Endodermal cell (in vitro differentiated cells): ENCODE data around the gene UGT1A7. TPM values are rescaled to one million over a fixed set of nuclear protein-coding genes. Genes with fewer than 3 reads are reported as not detected.
"Not testable (repeated sequence)": the region's sequence is repeated elsewhere in the genome, so short reads cannot be mapped to it uniquely, and the experiment has no call there.

Experiments
- DNase-seq: peaks from one replicate; pipeline ENCODE4 v3.0.0-alpha.2; 2017
- H3K27ac ChIP-seq: 2 replicates; pipeline ENCODE4 v1.5.1; 2013; ENCODE audit warnings: mild to moderate bottlenecking, low read depth, low read length, moderate library complexity
- H3K27me3 ChIP-seq: 2 replicates; pipeline ENCODE4 v1.6.1; 2013; ENCODE audit warnings: mild to moderate bottlenecking, low read length, moderate library complexity; ENCODE audit not compliant: insufficient read depth, control insufficient read depth, poor library complexity, severe bottlenecking
- H3K36me3 ChIP-seq: 2 replicates; pipeline ENCODE4 v1.7.0; 2013; ENCODE audit warnings: mild to moderate bottlenecking, low read length, moderate library complexity; ENCODE audit not compliant: control insufficient read depth, insufficient read depth
- H3K4me1 ChIP-seq: one replicate; pipeline ENCODE4 v1.7.0; 2013; ENCODE audit warnings: low read length; ENCODE audit not compliant: control insufficient read depth, insufficient read depth
- H3K4me3 ChIP-seq: 2 replicates; pipeline ENCODE4 v1.5.1; 2013; ENCODE audit warnings: mild to moderate bottlenecking, low read length, moderate library complexity
- H3K9ac ChIP-seq: 2 replicates; pipeline ENCODE4 v1.6.1; 2013; ENCODE audit warnings: mild to moderate bottlenecking, low read length, moderate library complexity; ENCODE audit not compliant: poor library complexity, severe bottlenecking; ENCODE audit errors: extremely low read depth
- H3K9me3 ChIP-seq: 2 replicates; pipeline ENCODE4 v1.6.1; 2013; ENCODE audit warnings: mild to moderate bottlenecking, low read length, moderate library complexity; ENCODE audit not compliant: control insufficient read depth
- H3K27ac Mint-ChIP-seq: 2 replicates; pipeline ENCODE4 v1.8.0; 2020; ENCODE audit warnings: mixed read lengths
- H3K27me3 Mint-ChIP-seq: 2 replicates; pipeline ENCODE4 v1.8.0; 2021; ENCODE audit warnings: mild to moderate bottlenecking, mixed read lengths; ENCODE audit not compliant: insufficient read depth
- H3K36me3 Mint-ChIP-seq: 2 replicates; pipeline ENCODE4 v1.8.0; 2020; ENCODE audit warnings: low read depth, mixed read lengths
- H3K4me1 Mint-ChIP-seq: 2 replicates; pipeline ENCODE4 v1.8.0; 2020; ENCODE audit warnings: mixed read lengths
- H3K4me3 Mint-ChIP-seq: 2 replicates; pipeline ENCODE4 v1.8.0; 2020; ENCODE audit warnings: mild to moderate bottlenecking, moderate library complexity, mixed read lengths
- H3K9me3 Mint-ChIP-seq: 2 replicates; pipeline ENCODE4 v1.8.0; 2020; ENCODE audit warnings: mild to moderate bottlenecking, mixed read lengths
- WGBS, 2 experiments: methylation state at CpG; one replicate each; pipeline versions ENCODE4 v1.1.5 to v1.1.7; 2013; ENCODE audit warnings: missing lambda C conversion rate in 2 of 2, mixed read lengths in 1 of 2; ENCODE audit not compliant: insufficient coverage in 1 of 2, insufficient read length in 1 of 2; 5-methylcytosine and 5-hydroxymethylcytosine counted together
- total RNA-seq, 2 donors: library from RNA; stranded (reverse); fragmentation: NEBNext Ultra II Directional in 1 of 2; extraction: Animal tissue kit (Norgen Biotek cat#: 25700) in 1 of 2; gene quantifications; 2 replicates in 1 of 2; 3 replicates in 1 of 2; pipeline ENCODE4 v1.2.1, GENCODE V29; 2021
- TF ChIP-seq, protein P1 (sequence below): fragments of 200-600 bp; sonication (generic); conservative IDR thresholded peaks from 2 replicates; pipeline ENCODE4 v1.5.0; 2021; ENCODE audit warnings: antibody characterized with exemption, mild to moderate bottlenecking

UGT1A7 gene
- total RNA-seq, 2 donors from 2014 or later: not detected

- H3K27ac ChIP-seq: no peak overlapping the region
- Mint-ChIP-seq H3K4me1 (no peaks in the 10 kb centered on the region), H3K27me3 (peaks cover 7% of the 10 kb centered on the region), H3K27ac (no peak overlapping the region), H3K36me3 (no peaks in the 10 kb centered on the region), H3K4me3 (no peak overlapping the region), H3K9me3 (peaks cover 32% of the 10 kb centered on the region)
- H3K4me3 ChIP-seq: no peak overlapping the region
- H3K4me1 ChIP-seq: no peaks in the 10 kb centered on the region
- H3K9ac ChIP-seq: no peak overlapping the region
- 80 to 84% methylated on average over 9 to 10 of the region's 10 CpGs for WGBS, 2 experiments
- TF ChIP-seq, protein P1, sequence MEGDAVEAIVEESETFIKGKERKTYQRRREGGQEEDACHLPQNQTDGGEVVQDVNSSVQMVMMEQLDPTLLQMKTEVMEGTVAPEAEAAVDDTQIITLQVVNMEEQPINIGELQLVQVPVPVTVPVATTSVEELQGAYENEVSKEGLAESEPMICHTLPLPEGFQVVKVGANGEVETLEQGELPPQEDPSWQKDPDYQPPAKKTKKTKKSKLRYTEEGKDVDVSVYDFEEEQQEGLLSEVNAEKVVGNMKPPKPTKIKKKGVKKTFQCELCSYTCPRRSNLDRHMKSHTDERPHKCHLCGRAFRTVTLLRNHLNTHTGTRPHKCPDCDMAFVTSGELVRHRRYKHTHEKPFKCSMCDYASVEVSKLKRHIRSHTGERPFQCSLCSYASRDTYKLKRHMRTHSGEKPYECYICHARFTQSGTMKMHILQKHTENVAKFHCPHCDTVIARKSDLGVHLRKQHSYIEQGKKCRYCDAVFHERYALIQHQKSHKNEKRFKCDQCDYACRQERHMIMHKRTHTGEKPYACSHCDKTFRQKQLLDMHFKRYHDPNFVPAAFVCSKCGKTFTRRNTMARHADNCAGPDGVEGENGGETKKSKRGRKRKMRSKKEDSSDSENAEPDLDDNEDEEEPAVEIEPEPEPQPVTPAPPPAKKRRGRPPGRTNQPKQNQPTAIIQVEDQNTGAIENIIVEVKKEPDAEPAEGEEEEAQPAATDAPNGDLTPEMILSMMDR: no peak
- H3K9me3 ChIP-seq: peaks cover 15% of the 10 kb centered on the region
- DNase-seq: no peak
- no peaks in the 10 kb centered on the region for H3K36me3 ChIP-seq
- H3K27me3 ChIP-seq: no peaks in the 10 kb centered on the region
Measured at GRCh38 chr2:233746475-233747282, 65.0 kb downstream of the UGT1A7 start.

DNA sequence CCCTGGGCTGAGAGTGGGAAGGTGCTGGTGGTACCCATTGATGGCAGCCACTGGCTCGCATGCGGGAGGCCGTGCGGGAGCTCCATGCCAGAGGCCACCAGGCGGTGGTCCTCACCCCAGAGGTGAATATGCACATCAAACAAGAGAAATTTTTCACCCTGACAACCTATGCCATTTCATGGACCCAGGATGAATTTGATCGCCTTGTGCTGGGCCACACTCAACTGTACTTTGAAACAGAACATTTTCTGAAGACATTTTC lies 65.5 kb downstream of the UGT1A7 start:
- DNase-seq: no peak
- TF ChIP-seq, protein P1: no peak
- no peak overlapping the region for H3K27ac Mint-ChIP-seq
- no peaks in the 10 kb centered on the region for H3K36me3 ChIP-seq
- no peaks in the 10 kb centered on the region for H3K36me3 Mint-ChIP-seq
- H3K27me3 ChIP-seq: no peaks in the 10 kb centered on the region
- no peak overlapping the region for H3K27ac ChIP-seq
- peaks cover 38% of the 10 kb centered on the region for H3K9me3 Mint-ChIP-seq
- no peak overlapping the region for H3K4me3 Mint-ChIP-seq
- H3K4me1 ChIP-seq: no peaks in the 10 kb centered on the region
- H3K4me3 ChIP-seq: no peak overlapping the region
- WGBS, 2 experiments: 93% methylated on average over 3 to 6 of the region's 6 CpGs
- H3K4me1 Mint-ChIP-seq: no peaks in the 10 kb centered on the region
- H3K27me3 Mint-ChIP-seq: peaks cover 7% of the 10 kb centered on the region
- peaks cover 15% of the 10 kb centered on the region for H3K9me3 ChIP-seq
- H3K9ac ChIP-seq: no peak overlapping the region

GRCh38 chr2:233750689-233751088 lies 69.0 kb downstream of the UGT1A7 start:
- H3K4me1 ChIP-seq, DNase-seq, H3K27me3 ChIP-seq, H3K9ac ChIP-seq, H3K27ac ChIP-seq, H3K4me3 ChIP-seq, H3K36me3 ChIP-seq, H3K4me3 Mint-ChIP-seq, H3K4me1 Mint-ChIP-seq, H3K27me3 Mint-ChIP-seq, H3K27ac Mint-ChIP-seq, H3K36me3 Mint-ChIP-seq: not testable (repeated sequence)
- H3K9me3 ChIP-seq: peaks cover 15% of the 10 kb centered on the region
- H3K9me3 Mint-ChIP-seq: peaks cover 44% of the 10 kb centered on the region
- WGBS, 2 experiments: 88% methylated on average over 2 of the region's 2 CpGs; no CpG with 5 or more reads in 1 of the 2 experiments

DNA sequence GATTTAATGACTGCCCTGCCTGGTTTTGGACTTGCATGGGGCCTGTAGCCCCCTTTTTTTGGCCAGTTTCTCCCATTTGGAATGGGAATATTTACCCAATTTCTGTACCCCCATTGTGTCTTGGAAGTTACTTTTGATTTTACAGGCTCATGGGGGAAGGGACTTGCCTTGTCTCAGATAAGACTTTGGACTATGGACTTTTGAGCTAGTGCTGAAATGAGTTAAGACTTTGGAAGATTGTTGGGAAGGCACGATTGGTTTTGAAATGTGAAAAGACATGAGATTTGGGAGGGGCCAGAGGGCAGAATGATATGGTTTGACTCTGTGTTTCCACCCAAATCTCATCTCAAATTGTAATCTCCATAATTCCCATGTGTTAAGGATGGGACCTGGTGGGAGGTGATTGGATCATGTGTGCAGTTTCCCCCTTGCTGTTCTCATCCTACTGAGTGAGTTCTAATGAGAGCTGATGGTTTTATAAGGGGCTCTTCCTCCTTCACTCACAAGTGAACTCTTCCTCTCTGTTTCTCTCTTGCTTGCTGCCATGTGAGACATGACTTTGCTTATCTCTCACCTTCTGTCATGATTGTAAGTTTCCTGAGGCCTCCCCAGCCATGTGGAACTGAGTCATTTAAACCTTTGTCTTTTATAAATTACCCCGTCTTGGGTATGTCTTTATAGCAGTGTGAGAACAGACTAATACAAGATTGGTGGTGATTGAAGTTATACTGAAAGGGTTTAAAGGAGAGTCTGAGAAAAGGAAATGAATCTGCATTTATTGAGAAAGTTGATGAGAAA lies 69.7 kb downstream of the UGT1A7 start:
- H3K27ac ChIP-seq, H3K4me1 Mint-ChIP-seq, DNase-seq, H3K27me3 ChIP-seq, H3K4me1 ChIP-seq, H3K27ac Mint-ChIP-seq, H3K4me3 Mint-ChIP-seq, H3K36me3 ChIP-seq, H3K36me3 Mint-ChIP-seq, H3K27me3 Mint-ChIP-seq, H3K9ac ChIP-seq, H3K4me3 ChIP-seq: not testable (repeated sequence)
- 83 to 88% methylated on average over 1 to 2 of the region's 2 CpGs for WGBS, 2 experiments
- peaks cover 15% of the 10 kb centered on the region for H3K9me3 ChIP-seq
- peaks cover 44% of the 10 kb centered on the region for H3K9me3 Mint-ChIP-seq
